Endothelial cell of umbilical vein (primary cell): ENCODE data around the gene CCSER2.

Source experiments
- POLR2A ChIP-seq: IDR thresholded peaks from 2 replicates; pipeline ENCODE4 v1.6.1; 2012; ENCODE audit warnings: low read depth, mild to moderate bottlenecking, control low read depth, low read length
- TF ChIP-seq, protein P1 (sequence below), 2 donors: IDR thresholded peaks; 1 replicate in 1 of 2; 2 replicates in 1 of 2; pipeline ENCODE4 v1.5.1; 2011; ENCODE audit warnings: low read length in 2 of 2, mild to moderate bottlenecking in 2 of 2, moderate library complexity in 2 of 2, control low read depth in 1 of 2, inconsistent platforms in 1 of 2, low read depth in 1 of 2; ENCODE audit not compliant: insufficient read depth in 1 of 2; ENCODE audit errors: extremely low read depth in 1 of 2
- TF ChIP-seq, protein P2 (sequence below): IDR thresholded peaks from 2 replicates; pipeline ENCODE4 v1.6.1; 2011; ENCODE audit not compliant: insufficient read depth, insufficient read length

DNA sequence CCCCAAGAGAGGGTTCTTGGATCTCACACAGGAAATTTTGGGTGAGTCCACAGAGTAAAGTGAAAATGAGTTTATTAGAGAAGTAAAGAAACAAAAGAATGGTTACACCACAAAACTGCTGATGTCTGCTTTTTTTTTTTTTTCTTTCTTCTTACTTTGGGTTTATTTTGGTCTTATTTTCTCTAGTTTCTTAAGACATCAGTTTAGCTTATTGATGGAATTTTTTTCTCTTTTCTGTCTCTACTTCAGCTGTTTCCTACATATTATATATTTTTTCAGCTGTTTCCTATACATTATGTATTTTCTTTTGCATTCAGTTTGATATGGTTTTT, 166.4 kb downstream of the CCSER2 start:
- TF ChIP-seq POLR2A = no peak
- TF ChIP-seq, protein P1, sequence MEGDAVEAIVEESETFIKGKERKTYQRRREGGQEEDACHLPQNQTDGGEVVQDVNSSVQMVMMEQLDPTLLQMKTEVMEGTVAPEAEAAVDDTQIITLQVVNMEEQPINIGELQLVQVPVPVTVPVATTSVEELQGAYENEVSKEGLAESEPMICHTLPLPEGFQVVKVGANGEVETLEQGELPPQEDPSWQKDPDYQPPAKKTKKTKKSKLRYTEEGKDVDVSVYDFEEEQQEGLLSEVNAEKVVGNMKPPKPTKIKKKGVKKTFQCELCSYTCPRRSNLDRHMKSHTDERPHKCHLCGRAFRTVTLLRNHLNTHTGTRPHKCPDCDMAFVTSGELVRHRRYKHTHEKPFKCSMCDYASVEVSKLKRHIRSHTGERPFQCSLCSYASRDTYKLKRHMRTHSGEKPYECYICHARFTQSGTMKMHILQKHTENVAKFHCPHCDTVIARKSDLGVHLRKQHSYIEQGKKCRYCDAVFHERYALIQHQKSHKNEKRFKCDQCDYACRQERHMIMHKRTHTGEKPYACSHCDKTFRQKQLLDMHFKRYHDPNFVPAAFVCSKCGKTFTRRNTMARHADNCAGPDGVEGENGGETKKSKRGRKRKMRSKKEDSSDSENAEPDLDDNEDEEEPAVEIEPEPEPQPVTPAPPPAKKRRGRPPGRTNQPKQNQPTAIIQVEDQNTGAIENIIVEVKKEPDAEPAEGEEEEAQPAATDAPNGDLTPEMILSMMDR (IDR thresholded peaks at IDR 0.05; ENCODE audit: extremely low read depth in 1 of 2, insufficient read depth in 1 of 2, low read depth in 1 of 2, low read length in 2 of 2) = no peak
- TF ChIP-seq, protein P2, sequence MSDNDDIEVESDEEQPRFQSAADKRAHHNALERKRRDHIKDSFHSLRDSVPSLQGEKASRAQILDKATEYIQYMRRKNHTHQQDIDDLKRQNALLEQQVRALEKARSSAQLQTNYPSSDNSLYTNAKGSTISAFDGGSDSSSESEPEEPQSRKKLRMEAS = no peak
